SHP77 treated with DMSO at 0.1 percent for 48 hours (cell line): ENCODE measurements around the gene ROR2.
"Not testable (repeated sequence)": the region's sequence is repeated elsewhere in the genome, so short reads cannot be mapped to it uniquely, and the experiment has no call there.

ENCODE experiments used
- DNase-seq: peaks from one replicate; lab custom pipeline; 2025; lab: John Stamatoyannopoulos, UW

Gene ROR2

DNA sequence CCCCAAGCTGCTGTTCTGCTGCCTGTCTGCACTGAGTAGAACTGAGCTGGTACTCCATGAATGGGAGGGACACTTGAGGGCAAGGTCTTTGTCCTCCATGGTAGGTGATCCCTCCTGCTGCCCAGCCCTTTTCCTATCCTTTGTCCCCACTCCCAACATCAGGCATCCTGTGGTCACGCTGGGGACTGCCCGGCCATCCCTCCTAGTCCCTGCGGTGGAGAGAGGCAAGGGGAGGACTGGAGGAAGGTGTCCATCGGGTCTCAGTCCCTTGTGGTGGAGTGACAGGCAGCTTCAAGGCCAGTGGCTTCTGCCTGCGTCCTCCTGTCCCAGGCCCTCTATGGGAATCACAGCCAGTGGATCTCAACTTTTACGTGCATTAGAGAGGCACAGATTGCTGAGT lies 25.9 kb downstream of the ROR2 start:
- DNase-seq: no peak

DNA sequence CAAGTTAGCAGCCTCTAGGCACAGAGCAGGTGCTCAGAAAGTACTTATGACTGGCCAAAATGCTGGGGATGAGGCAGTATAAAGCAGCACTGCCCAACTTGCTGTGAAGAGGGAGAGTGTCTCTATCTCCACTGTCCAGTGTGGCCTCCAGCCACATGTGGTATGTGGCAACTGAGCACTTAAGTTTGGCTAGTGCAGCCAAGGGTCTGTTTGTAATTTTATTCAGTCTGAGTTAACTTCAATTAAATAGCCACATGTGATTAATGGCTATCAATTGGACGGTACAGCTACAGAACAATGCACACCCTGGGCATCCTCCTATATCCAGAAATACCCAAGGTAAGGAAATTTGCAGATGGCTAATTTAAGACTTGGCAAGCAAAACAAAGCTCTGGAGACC lies 26.9 kb downstream of the ROR2 start:
- no peak for DNase-seq

DNA sequence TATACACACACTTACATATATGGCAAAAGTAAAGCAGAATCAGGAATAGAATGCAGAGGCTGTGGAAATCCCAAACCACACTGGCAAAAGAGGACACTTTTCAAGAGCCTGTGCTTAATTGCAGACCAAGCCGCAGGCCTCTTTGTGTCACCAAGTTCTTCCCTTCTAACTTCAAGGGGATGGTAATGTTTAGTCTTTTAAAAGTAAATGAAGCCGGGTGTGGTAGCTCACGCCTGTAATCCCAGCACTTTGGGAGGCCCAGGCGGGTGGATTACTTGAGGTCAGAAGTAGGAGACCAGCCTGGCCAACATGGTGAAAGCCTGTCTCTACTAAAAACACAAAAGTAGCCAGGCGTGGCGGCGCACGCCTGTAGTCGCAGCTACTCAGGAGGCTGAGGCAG lies 28.7 kb downstream of the ROR2 start:
- DNase-seq: no peak

DNA sequence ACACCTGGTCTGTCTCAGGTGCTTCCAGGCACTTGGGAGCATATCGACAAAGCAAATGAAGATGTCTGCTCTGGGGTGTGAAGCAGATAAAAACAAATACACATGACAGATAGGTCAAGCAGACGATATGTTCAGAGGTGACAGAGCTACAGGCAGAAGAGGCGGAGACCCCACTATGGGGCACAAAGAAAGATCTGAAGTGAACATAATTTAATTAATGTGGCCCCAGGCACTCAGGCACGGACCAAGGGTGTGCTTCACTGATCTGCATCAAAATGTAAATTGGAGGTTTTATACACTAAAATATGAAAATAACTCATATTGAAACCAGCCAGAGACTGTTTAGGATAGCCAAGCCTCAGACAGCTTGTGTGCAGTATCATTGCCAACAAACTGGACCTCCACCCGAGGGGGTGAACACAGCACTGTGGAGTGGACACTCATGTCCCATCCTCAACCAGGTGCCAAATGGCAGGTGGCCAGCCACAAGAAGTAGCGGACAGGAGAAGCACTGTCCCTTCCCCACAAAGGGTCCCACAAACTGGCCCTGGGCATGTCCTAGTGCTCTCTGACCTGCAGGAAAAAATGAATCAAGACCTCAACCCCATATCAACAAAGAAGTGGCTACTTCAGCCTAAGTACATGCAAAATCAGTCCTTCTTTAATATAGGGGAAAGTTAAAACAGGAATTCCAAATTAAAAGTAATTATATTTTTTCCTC lies 29.2 kb downstream of the ROR2 start:
- DNase-seq: no peak

DNA sequence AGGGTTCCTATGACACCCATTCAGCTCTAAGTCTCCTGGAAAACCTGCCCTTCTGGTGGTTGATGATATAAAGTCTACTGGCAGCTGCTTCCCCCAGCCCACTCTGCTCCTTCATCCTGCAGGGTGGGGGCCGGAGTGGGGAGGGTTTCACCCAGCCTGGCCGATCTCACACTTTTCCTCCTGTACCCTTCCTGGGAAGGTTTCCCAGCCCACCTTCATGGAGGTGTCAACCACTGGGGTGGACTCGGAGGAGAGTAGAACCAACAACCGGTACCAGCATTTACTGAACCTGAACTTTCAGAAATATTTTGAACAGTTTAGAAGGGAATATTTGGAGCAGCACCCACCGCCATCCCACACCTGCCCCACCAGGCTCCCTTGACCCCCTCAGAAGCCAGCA lies 30.4 kb downstream of the ROR2 start:
- no peak for DNase-seq

DNA sequence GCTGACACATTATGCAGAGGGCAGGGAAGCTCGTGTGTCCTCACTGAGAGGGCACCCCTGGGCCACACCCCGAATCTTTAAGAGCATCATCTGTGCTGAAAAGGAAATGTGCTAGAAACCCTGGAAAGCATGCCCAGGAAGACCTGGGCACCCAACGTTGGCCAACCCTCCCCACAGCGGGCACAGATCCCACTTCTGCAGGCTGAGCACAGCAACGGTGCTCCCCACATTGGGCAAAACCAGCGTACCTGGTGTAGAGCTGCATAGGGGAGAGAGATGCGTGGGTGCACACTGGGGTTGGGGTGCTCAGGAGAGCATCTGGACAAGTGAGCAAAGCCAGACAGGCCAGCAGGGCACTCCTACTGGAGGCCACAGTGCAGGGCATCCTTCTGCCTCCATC lies 32.6 kb downstream of the ROR2 start:
- DNase-seq: no peak

DNA sequence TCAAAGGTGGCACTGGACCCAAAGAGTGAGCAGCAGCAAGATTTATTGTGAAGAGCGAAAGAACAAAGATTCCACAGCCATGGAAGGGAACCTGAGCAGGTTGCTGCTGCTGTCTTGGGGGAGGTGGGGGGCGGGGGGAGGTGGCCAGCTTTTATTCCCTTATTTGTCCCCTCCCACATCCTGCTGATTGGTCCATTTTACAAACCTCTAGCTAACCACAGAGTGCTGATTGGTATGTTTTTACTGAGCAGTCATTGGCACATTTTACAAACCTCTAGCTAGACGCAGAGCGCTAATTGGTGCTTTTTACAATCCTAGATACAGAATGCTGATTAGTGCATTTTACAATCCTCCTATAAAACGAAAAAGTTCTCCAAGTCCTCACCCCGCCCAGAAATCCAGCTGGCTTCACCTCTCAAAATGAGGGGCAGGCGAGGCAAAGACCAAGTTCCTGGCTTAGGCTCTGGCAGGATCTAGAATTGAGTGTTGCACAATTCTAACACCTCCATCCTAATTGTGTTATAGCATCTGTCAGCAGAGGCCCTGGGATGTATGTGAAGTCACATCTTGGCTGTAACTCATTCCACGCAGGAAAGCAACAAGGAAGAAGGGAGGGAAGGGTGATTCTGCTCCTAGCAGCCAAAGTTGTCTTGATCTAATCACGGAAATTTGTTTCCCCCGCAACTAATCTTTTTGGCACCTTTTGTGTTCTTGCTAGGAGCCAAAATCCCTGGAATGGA lies 34.3 kb downstream of the ROR2 start:
- no peak for DNase-seq

DNA sequence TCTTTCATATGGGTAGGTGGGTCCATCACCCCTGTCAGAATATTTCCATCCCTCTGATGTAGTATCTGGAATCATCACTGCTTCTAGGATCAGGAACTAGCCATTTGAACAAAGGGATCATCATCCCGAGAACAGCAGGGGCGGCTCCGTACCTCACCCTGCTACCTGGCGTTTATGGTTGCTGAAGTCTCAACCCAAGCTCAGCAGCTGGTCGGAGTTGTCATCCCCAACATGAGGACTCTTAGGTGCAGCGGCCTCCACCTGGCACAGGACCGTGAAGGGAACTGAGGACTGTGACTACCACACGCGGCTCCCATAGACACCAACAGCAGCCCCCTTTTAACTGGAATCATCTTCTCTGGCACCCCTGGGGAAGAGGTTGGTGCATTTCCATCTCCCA lies 35.1 kb downstream of the ROR2 start:
- no peak for DNase-seq

DNA sequence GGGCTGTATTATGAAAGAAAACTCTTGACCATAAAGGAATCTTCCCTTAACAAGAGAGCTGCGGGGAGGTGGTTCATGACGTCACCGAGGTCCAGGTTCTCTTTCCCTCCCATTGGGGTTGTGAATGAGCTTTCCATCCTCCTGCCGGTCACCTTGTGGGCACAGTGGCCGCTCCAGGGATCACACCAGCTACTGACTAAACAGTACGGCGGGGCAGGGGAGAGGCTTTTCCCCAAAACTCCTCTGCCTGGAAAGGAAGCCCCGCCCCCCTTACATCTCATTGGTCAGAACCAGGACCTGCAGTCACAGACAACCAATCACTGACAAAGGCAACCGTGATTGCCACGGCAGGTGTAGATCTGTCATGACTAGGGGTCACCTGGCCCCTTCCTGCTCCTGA lies 35.6 kb downstream of the ROR2 start:
- no peak for DNase-seq

DNA sequence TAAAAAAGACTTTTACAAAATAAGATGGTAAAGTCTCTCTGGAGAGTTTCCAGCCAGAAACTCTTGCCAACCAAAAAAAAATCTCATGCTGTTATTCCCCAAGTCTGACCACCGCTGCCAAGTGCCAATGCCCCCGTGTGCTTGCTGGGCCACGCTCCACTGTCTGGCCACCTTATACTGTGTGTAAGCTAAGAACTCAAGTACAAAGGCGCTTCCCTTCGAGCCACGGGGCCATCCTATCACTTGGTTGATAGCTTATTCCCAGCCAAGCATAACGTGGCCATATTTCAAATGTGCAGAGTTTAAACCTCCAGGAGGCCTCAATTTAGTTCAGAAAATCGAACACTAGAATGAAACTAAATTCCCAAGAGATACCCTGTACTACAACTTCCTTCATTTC lies 36.0 kb downstream of the ROR2 start:
- no peak for DNase-seq

DNA sequence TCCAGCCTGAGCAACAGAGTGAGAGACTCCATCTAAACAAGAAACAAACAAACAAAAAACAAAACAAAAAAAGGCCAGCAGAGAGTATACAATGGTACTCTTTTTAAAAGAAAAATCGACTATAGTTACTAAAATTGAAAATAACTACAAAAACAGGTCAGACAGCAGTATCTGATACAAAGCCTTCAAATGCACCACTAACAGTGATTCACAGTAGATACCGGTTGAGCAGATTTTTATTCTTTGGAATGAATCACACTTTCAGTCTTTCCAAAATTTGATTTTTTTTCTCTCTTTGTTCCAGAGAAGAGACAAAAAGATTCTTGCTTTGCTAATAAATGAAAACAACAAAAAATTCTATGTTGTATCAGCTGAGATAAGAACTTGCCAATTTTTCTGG lies 36.9 kb downstream of the ROR2 start:
- no peak for DNase-seq

DNA sequence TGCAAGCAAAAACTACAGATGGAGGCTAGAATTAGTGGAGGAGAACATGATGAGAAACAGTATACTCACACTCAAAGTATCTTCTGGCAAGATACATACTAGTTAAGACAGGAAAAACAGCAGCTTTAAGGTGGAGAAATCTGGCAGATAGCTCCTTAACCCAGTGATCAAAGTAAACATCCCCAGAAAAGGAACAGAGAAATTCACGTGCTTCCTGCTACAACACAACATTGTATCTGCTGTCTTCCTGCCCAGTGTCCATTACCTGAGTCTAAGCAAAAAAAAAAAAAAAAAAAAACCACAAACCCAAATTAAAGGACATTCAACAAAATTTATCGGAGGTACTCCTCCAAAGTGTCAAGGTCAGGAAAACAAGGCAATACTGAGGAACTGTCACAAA lies 38.4 kb downstream of the ROR2 start:
- DNase-seq: no peak

DNA sequence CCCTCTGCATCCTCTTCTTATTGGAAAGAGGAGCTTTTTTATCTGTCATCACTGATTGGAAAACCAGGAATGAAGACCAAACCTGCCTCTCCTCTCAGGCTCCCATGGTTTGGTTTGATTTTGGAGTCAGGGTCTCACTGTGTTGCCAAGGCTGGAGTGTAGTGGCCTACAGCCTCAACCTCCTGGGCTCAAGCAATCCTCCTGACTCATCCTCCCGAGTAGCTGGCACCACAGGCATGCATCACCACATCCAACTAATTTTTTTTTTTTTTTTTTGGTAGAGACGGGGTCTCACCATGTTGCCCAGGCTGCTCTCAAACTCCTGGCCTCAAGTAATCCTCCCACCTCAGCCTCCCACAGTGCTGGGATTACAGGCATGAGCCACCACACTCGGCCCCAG lies 40.8 kb downstream of the ROR2 start:
- not testable (repeated sequence) for DNase-seq

DNA sequence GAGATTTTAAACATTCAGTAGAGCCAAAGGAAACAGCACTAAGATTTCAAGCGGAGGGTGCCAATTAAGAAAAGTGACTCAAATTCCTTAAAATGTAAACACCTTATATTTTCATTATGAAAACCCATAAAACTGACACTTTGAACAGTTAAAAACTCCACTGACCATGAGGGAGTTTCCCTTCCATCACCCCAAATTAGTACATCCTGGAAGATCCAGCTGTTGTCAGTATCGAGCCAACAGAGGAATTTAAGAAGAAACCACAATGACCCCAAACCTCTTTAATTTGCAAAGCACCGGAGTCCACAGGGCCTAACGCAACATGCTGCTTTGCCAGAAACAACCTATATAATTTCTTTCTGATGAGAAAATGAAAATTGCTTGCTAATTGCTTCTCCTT lies 41.3 kb downstream of the ROR2 start:
- DNase-seq: no peak

DNA sequence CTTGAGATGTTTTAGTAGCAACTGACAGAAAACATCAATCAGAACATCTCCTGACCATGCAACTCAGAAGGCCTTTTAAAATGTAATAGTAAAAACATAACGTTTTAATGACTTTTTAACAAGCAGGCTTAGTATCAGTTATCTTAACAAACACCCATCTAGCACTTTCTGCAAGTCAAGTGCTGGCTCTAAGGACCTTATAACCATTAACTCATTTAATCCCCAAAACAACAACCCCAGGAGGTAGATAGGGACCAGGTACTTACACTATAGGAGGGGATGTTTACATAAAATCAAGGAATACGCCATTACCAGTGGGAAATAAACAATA lies 41.8 kb downstream of the ROR2 start:
- DNase-seq: no peak

DNA sequence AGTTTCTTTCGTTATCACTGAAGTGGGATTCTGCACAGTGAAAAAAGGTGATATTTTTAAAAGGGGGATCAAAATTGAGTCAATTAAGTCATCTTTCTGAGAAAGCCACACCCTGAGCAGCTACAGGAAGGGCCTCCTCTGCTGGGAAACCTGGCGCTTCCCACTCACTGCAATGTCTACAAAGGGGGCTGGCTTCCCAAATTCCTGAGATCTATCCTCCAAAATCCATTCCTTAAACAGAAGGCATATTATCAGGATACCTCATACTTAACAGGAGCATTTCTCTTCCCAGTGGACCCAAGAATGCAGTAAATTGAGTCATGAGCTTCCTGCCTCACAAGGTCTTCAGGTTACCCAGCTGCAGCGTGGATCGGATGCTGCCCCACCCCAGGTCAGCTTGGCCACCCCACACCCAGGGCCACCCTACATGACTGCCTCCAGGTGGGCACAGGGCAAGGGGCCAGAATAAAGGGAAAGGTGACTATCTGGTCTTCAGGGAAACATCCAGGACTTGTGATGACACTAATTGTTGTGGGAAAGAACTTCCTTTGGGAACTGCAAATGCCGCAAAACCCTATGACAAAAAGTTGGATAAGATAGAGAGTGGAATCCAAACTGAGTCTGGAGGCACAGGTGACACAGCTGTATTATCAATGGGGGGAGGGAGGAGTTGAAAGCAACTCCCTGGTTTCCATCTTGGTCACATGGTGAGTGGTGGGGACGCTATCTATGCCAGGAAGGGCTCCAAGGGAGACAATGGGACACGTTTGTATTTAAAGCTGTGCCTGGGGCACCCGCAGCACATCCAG lies 42.3 kb downstream of the ROR2 start:
- no peak for DNase-seq

DNA sequence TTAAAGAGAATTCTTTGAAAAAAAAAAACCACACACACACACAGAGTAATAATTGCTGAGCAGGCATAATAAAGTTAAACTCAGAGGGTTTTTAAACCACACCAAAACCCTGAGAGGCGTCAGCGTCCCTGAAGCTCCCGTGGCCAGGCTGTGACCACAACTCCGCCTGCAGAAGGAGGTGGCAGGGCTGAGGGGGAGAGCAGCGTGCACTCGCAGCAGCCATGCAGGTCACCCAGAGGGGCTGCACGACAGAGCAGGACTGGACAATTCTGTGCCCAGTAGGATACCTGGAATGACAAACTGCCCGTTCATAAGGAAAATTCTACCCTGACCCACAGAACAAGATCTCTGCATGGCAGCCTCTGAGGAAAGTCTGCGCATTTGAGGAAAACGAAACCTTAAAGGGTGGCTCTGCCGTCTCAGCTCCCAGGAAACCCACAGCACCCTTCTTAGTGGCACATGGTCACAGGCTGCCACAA lies 44.0 kb downstream of the ROR2 start:
- DNase-seq: no peak

DNA sequence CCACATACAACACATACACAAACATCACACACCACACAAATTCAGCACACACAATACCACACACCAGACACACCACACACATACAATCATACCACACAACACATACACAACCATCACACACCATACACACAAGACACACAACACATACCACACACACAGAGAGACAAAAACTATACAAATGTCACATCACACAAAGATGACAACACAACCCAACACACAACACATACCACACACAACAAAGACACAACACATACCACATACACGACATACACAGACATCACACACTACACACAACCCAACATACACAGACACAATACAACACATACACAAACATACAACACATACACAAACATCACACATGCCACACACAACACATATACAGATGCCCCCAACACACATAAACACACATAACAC lies 44.8 kb downstream of the ROR2 start:
- no peak for DNase-seq

DNA sequence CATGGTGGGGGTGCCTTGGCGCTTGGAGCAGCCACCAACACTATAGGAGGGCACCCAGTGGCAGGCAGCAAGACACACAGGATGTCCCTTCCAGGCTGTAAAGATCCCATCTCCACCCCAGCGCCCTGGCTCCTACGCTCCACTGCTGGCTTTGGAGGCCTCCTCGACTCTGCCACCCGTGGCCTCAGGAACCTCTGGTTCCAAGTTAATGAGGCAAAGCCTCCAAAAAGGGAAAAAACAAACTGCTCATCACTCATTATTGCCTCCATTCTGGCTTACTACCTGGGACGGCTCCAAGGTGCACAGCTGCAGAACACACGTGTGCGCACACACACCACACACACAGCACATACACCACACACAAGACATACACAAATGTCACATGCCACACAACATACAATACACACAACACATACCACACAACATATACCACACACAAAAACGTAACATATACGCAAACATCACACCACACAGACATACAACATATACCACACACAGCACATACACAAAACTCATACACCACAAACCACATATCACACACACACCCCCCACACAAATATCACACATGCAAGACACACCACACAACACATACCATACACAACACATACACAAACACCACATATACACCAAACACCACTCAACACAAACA lies 45.3 kb downstream of the ROR2 start:
- no peak for DNase-seq

DNA sequence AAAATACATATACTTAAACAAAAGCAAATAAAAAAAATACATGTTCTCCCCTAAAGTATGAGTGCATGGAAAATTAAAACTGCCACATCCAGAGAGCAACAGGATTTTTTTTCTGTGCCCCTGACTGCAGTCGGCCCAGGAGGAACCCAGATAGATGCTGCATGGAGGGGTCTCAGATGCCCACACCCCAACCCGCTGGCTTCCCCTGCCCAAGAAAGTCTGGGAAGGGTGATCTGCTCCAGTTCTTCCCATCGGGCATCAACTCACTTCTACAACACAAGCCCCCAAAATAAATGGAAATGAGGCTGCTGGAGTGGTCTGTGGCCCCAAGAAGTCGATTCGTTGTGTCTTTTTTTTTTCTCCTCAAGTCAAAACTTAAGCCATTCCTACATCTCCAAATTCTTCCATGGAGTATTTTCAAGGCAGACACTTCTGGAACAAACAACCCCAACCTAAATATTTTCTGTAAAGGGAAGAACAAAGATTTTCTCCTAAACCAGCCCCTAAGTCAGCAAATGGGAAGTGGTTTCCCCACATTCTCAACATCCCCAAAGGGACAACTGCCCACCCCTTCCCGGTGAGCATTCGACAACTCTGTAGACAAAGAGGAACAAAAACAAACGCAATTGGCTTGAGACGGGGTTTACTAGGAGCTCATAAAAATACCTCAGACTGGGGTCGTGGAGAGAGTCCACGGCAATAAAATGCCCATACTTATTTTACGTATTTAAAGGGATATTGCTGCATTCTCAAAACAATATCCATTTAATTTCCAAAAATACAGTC lies 46.7 kb downstream of the ROR2 start:
- DNase-seq: no peak

DNA sequence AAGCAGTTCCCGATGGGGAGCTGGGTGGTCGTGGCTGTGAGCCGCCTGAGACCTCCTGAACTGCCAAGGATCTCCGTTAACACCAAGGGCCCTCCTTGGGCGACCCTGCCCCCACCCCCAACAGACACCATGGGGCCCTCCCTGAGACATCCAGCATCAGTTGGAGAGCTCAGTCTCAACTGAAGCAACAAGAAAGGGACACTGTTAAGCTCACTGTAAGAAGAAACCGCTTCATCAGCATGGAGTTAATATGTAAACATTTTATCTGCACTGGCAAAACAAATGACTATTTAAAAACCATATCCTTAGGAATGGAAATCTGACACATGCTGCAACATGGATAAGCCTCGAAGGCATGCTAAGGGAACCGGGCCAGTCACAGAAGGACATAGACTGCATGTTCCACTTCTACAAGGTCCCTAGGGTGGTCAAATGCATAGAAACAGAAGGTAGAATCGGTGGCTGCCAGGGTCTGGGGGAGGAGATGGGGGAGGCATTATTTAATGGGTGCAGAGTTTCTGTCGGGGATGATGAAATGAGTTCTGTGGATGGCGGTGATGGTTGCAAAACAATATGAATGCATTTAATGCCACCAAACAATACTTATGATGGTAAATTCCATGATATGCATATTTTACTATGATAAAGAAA lies 47.4 kb downstream of the ROR2 start:
- no peak for DNase-seq
